ENCODE data around the gene NPR2. TPM values are rescaled to one million over a fixed set of nuclear protein-coding genes. Genes with fewer than 3 reads are reported as not detected.

NPR2 gene
- total and polyA plus RNA-seq, 5 donors from 2014 or later: 0.46 to 7.7 (median 1.7) TPM; not detected in 1

- Mint-ChIP-seq H3K27ac (peak within 1 kb of the TSS; percentile 87 to 97 (median 95)), H3K4me3 (peak within 1 kb of the TSS; percentile 93 to 97 (median 95)), H3K27me3 (peaks cover 11% of the 10 kb centered on the region), H3K9me3 (peaks cover 0 to 2% (median 0%) of the 10 kb centered on the region in 7 donors), H3K36me3 (peaks cover 2% of the 10 kb centered on the region), H3K4me1 (peaks cover 17 to 46% (median 29%) of the 10 kb centered on the region in 4 donors)
- DNase-seq: peak; percentile 95 to 99 (median 97)
- peak; percentile 80 for ATAC-seq (ENCODE audit: low read depth in 2 of 2)
- peaks cover 32% of the 10 kb centered on the region for H3K4me1 ChIP-seq (ENCODE audit: control insufficient read depth, insufficient read depth, low read length, poor library complexity, severe bottlenecking)
- H3K36me3 ChIP-seq (ENCODE audit: control insufficient read depth, insufficient read depth, low read length): no peaks in the 10 kb centered on the region
- peaks cover 3% of the 10 kb centered on the region for H3K27me3 ChIP-seq (ENCODE audit: control insufficient read depth, insufficient read depth, low read length)
- H3K27ac ChIP-seq (ENCODE audit: insufficient read depth, low read length, poor library complexity, severe bottlenecking): peak within 1 kb of the TSS; percentile 81
- H3K4me3 ChIP-seq (ENCODE audit: low read depth, low read length): peak within 1 kb of the TSS; percentile 99
- no peaks in the 10 kb centered on the region for H3K9me3 ChIP-seq (ENCODE audit: control insufficient read depth in 2 of 2, low read length in 2 of 2)
Observed at GRCh38 chr9:35814841-35815543, 23.6 kb downstream of the NPR2 start, which contains the start of gene HINT2. Gene HINT2, minus strand, starts transcription at chr9:35815042. Its CDS starts 63 bp downstream, at chr9:35814979.

- ATAC-seq (ENCODE audit: low read depth in 2 of 2): no peak
- peak overlapping the region in 3 of 4 donors; percentile 93 to 97 (median 96) for H3K4me3 Mint-ChIP-seq
- H3K27ac Mint-ChIP-seq: no peak overlapping the region
Observed at GRCh38 chr9:35816708-35817107, 25.3 kb downstream of the NPR2 start.

GRCh38 chr9:35818341-35818740, 26.9 kb downstream of the NPR2 start:
- ATAC-seq (ENCODE audit: low read depth in 2 of 2) (no peak), DNase-seq (no peak)
- Mint-ChIP-seq H3K36me3 (no peaks in the 10 kb centered on the region), H3K27me3 (peaks cover 6% of the 10 kb centered on the region), H3K4me3 (peak overlapping the region in 1 of 4 donors; percentile 62), H3K27ac (no peak overlapping the region), H3K9me3 (peaks cover 0 to 2% (median 0%) of the 10 kb centered on the region in 7 donors), H3K4me1 (peaks cover 7 to 20% (median 15%) of the 10 kb centered on the region in 4 donors)
- Histone ChIP-seq H3K36me3 (ENCODE audit: control insufficient read depth, insufficient read depth, low read length) (no peaks in the 10 kb centered on the region), H3K4me1 (ENCODE audit: control insufficient read depth, insufficient read depth, low read length, poor library complexity, severe bottlenecking) (peaks cover 12% of the 10 kb centered on the region), H3K9me3 (ENCODE audit: control insufficient read depth in 2 of 2, low read length in 2 of 2) (no peaks in the 10 kb centered on the region), H3K27ac (ENCODE audit: insufficient read depth, low read length, poor library complexity, severe bottlenecking) (no peak overlapping the region), H3K27me3 (ENCODE audit: control insufficient read depth, insufficient read depth, low read length) (peaks cover 3% of the 10 kb centered on the region), H3K4me3 (ENCODE audit: low read depth, low read length) (no peak overlapping the region)

More at GRCh38 chr9:35816708-35817107, 25.3 kb downstream of the NPR2 start:
- peaks cover 11% of the 10 kb centered on the region for H3K27me3 Mint-ChIP-seq
- no peak overlapping the region for H3K4me3 ChIP-seq (ENCODE audit: low read depth, low read length)
- peaks cover 0 to 2% (median 0%) of the 10 kb centered on the region in 7 donors for H3K9me3 Mint-ChIP-seq
- H3K4me1 Mint-ChIP-seq: peaks cover 17 to 37% (median 28%) of the 10 kb centered on the region in 4 donors
- H3K27me3 ChIP-seq (ENCODE audit: control insufficient read depth, insufficient read depth, low read length): peaks cover 3% of the 10 kb centered on the region
- no peak overlapping the region for H3K27ac ChIP-seq (ENCODE audit: insufficient read depth, low read length, poor library complexity, severe bottlenecking)
- peaks cover 23% of the 10 kb centered on the region for H3K4me1 ChIP-seq (ENCODE audit: control insufficient read depth, insufficient read depth, low read length, poor library complexity, severe bottlenecking)
- no peak for DNase-seq
- H3K36me3 Mint-ChIP-seq: no peaks in the 10 kb centered on the region
- H3K9me3 ChIP-seq (ENCODE audit: control insufficient read depth in 2 of 2, low read length in 2 of 2): no peaks in the 10 kb centered on the region
- H3K36me3 ChIP-seq (ENCODE audit: control insufficient read depth, insufficient read depth, low read length): no peaks in the 10 kb centered on the region

- no peaks in the 10 kb centered on the region for H3K36me3 Mint-ChIP-seq
- Histone ChIP-seq H3K27me3 (ENCODE audit: control insufficient read depth, insufficient read depth, low read length) (peaks cover 3% of the 10 kb centered on the region), H3K9me3 (ENCODE audit: control insufficient read depth in 2 of 2, low read length in 2 of 2) (no peaks in the 10 kb centered on the region), H3K27ac (ENCODE audit: insufficient read depth, low read length, poor library complexity, severe bottlenecking) (no peak overlapping the region), H3K4me3 (ENCODE audit: low read depth, low read length) (no peak overlapping the region), H3K4me1 (ENCODE audit: control insufficient read depth, insufficient read depth, low read length, poor library complexity, severe bottlenecking) (no peaks in the 10 kb centered on the region), H3K36me3 (ENCODE audit: control insufficient read depth, insufficient read depth, low read length) (no peaks in the 10 kb centered on the region)
- no peak for DNase-seq
- H3K27me3 Mint-ChIP-seq: peaks cover 6% of the 10 kb centered on the region
- no peak overlapping the region for H3K4me3 Mint-ChIP-seq
- ATAC-seq (ENCODE audit: low read depth in 2 of 2): no peak
- H3K4me1 Mint-ChIP-seq: peaks cover 3 to 7% (median 6%) of the 10 kb centered on the region in 4 donors
- peaks cover 0 to 2% (median 0%) of the 10 kb centered on the region in 7 donors for H3K9me3 Mint-ChIP-seq
- H3K27ac Mint-ChIP-seq: no peak overlapping the region
Observed at GRCh38 chr9:35820076-35820475, 28.7 kb downstream of the NPR2 start.

- H3K36me3 ChIP-seq (ENCODE audit: control insufficient read depth, insufficient read depth, low read length): no peaks in the 10 kb centered on the region
- Mint-ChIP-seq H3K4me3 (no peak overlapping the region), H3K9me3 (no peaks in the 10 kb centered on the region)
Observed at GRCh38 chr9:35822926-35823325, 31.5 kb downstream of the NPR2 start.

GRCh38 chr9:35826071-35826701, 34.8 kb downstream of the NPR2 start:
- ATAC-seq (ENCODE audit: low read depth in 2 of 2) (peak; percentile 27 to 29), DNase-seq (peak; percentile 11 to 69 (median 57))
- no peaks in the 10 kb centered on the region for H3K27me3 ChIP-seq (ENCODE audit: control insufficient read depth, insufficient read depth, low read length)
- no peak overlapping the region for H3K27ac ChIP-seq (ENCODE audit: insufficient read depth, low read length, poor library complexity, severe bottlenecking)
- H3K36me3 ChIP-seq (ENCODE audit: control insufficient read depth, insufficient read depth, low read length): no peaks in the 10 kb centered on the region
- no peaks in the 10 kb centered on the region for H3K36me3 Mint-ChIP-seq
- peak overlapping the region in 1 of 3 donors; percentile 47 for H3K27ac Mint-ChIP-seq
- H3K4me1 Mint-ChIP-seq: peaks cover 5 to 32% (median 24%) of the 10 kb centered on the region in 4 donors
- H3K27me3 Mint-ChIP-seq: no peaks in the 10 kb centered on the region
- H3K9me3 ChIP-seq (ENCODE audit: control insufficient read depth in 2 of 2, low read length in 2 of 2): no peaks in the 10 kb centered on the region
- peak overlapping the region; percentile 15 to 72 (median 63) for H3K4me3 Mint-ChIP-seq
- no peaks in the 10 kb centered on the region for H3K9me3 Mint-ChIP-seq
- H3K4me3 ChIP-seq (ENCODE audit: low read depth, low read length): no peak overlapping the region
- H3K4me1 ChIP-seq (ENCODE audit: control insufficient read depth, insufficient read depth, low read length, poor library complexity, severe bottlenecking): peaks cover 15% of the 10 kb centered on the region

More at GRCh38 chr9:35822926-35823325, 31.5 kb downstream of the NPR2 start:
- H3K9me3 ChIP-seq (ENCODE audit: control insufficient read depth in 2 of 2, low read length in 2 of 2): no peaks in the 10 kb centered on the region
- no peak overlapping the region for H3K4me3 ChIP-seq (ENCODE audit: low read depth, low read length)
- no peaks in the 10 kb centered on the region for H3K27me3 ChIP-seq (ENCODE audit: control insufficient read depth, insufficient read depth, low read length)
- no peak overlapping the region for H3K27ac ChIP-seq (ENCODE audit: insufficient read depth, low read length, poor library complexity, severe bottlenecking)
- ATAC-seq (ENCODE audit: low read depth in 2 of 2): no peak
- no peak for DNase-seq
- no peaks in the 10 kb centered on the region for H3K4me1 ChIP-seq (ENCODE audit: control insufficient read depth, insufficient read depth, low read length, poor library complexity, severe bottlenecking)
- H3K27me3 Mint-ChIP-seq: no peaks in the 10 kb centered on the region
- H3K27ac Mint-ChIP-seq: peak overlapping the region in 1 of 3 donors; percentile 26
- no peaks in the 10 kb centered on the region for H3K36me3 Mint-ChIP-seq
- H3K4me1 Mint-ChIP-seq: peaks cover 2 to 13% (median 5%) of the 10 kb centered on the region in 4 donors

- no peaks in the 10 kb centered on the region for H3K9me3 Mint-ChIP-seq
- Histone ChIP-seq H3K4me3 (ENCODE audit: low read depth, low read length) (no peak overlapping the region), H3K27ac (ENCODE audit: insufficient read depth, low read length, poor library complexity, severe bottlenecking) (no peak overlapping the region), H3K27me3 (ENCODE audit: control insufficient read depth, insufficient read depth, low read length) (no peaks in the 10 kb centered on the region), H3K4me1 (ENCODE audit: control insufficient read depth, insufficient read depth, low read length, poor library complexity, severe bottlenecking) (peaks cover 15% of the 10 kb centered on the region), H3K36me3 (ENCODE audit: control insufficient read depth, insufficient read depth, low read length) (no peaks in the 10 kb centered on the region), H3K9me3 (ENCODE audit: control insufficient read depth in 2 of 2, low read length in 2 of 2) (no peaks in the 10 kb centered on the region)
- H3K4me3 Mint-ChIP-seq: peak overlapping the region in 3 of 4 donors; percentile 80 to 96 (median 95)
- peaks cover 5 to 36% (median 25%) of the 10 kb centered on the region in 4 donors for H3K4me1 Mint-ChIP-seq
- H3K36me3 Mint-ChIP-seq: no peaks in the 10 kb centered on the region
- DNase-seq (no peak), ATAC-seq (ENCODE audit: low read depth in 2 of 2) (no peak)
- H3K27ac Mint-ChIP-seq: no peak overlapping the region
- no peaks in the 10 kb centered on the region for H3K27me3 Mint-ChIP-seq
Observed at GRCh38 chr9:35827486-35827885, 36.1 kb downstream of the NPR2 start.

Measured in CD4-positive, CD25-positive, alpha-beta regulatory T cell (primary cell).